ENCODE data around the gene CACNA1C. TPM values are rescaled to one million over a fixed set of nuclear protein-coding genes. Genes with fewer than 3 reads are reported as not detected.

CACNA1C gene
- total RNA-seq, 4 donors from 2014 or later = 9.7 to 42.1 (median 18.1) TPM

DNA sequence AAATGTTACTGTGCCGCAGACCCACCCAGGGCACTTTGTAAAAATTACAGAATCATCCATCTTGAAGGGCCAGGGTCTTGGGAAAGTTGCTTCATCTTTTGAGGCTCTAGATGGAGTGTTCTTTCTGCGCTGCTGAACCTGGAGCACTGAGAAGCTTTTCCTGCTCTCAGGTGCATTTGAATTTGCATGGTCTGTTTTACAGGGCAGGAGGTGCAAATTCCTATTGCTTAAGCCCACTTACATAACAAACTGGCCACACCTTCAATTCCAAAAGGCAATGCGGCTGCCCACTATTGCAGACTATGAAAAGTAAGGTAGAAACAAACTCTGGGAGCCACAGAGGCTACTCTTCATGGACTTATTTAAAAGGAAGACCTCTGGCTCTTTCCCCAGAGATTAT, 254.8 kb downstream of the CACNA1C start:
- Histone ChIP-seq H3K27ac (no peak overlapping the region), H3K36me3 (no peaks in the 10 kb centered on the region), H3K9me3 (no peaks in the 10 kb centered on the region), H3K4me1 (no peaks in the 10 kb centered on the region), H3K27me3 (no peaks in the 10 kb centered on the region), H3K4me3 (no peak overlapping the region)
- no peak for TF ChIP-seq POLR2A (IDR thresholded peaks at IDR 0.05)
- TF ChIP-seq, protein P1, sequence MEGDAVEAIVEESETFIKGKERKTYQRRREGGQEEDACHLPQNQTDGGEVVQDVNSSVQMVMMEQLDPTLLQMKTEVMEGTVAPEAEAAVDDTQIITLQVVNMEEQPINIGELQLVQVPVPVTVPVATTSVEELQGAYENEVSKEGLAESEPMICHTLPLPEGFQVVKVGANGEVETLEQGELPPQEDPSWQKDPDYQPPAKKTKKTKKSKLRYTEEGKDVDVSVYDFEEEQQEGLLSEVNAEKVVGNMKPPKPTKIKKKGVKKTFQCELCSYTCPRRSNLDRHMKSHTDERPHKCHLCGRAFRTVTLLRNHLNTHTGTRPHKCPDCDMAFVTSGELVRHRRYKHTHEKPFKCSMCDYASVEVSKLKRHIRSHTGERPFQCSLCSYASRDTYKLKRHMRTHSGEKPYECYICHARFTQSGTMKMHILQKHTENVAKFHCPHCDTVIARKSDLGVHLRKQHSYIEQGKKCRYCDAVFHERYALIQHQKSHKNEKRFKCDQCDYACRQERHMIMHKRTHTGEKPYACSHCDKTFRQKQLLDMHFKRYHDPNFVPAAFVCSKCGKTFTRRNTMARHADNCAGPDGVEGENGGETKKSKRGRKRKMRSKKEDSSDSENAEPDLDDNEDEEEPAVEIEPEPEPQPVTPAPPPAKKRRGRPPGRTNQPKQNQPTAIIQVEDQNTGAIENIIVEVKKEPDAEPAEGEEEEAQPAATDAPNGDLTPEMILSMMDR (IDR thresholded peaks at IDR 0.05) = no peak
- DNase-seq = no peak

DNA sequence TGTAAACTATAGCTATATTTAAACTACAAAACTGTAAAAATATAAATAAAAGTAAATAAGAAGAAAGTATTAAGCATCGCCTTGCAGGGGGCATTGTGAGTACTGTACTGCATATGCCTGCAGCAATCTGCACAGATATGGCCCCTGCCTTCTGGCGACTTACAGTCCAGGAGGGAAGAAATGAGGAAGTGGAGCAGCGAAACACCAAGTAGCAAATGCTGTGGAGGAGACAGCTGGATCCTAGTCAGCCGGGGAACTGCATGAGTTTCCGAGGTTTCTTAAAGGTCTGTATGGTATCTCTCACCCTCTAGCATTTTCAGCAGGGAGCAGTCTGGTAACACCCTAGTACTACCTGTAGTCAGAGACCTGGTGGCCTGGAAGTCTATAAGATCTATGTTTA, 256.9 kb downstream of the CACNA1C start:
- no peaks in the 10 kb centered on the region for H3K4me1 ChIP-seq
- no peaks in the 10 kb centered on the region for H3K36me3 ChIP-seq
- DNase-seq = no peak
- no peaks in the 10 kb centered on the region for H3K9me3 ChIP-seq
- TF ChIP-seq, protein P1 (IDR thresholded peaks at IDR 0.05) = no peak
- TF ChIP-seq POLR2A (IDR thresholded peaks at IDR 0.05) = no peak
- H3K27me3 ChIP-seq = no peaks in the 10 kb centered on the region
- no peak overlapping the region for H3K4me3 ChIP-seq
- peak overlapping the region in 1 of 4 donors; percentile 40 for H3K27ac ChIP-seq

DNA sequence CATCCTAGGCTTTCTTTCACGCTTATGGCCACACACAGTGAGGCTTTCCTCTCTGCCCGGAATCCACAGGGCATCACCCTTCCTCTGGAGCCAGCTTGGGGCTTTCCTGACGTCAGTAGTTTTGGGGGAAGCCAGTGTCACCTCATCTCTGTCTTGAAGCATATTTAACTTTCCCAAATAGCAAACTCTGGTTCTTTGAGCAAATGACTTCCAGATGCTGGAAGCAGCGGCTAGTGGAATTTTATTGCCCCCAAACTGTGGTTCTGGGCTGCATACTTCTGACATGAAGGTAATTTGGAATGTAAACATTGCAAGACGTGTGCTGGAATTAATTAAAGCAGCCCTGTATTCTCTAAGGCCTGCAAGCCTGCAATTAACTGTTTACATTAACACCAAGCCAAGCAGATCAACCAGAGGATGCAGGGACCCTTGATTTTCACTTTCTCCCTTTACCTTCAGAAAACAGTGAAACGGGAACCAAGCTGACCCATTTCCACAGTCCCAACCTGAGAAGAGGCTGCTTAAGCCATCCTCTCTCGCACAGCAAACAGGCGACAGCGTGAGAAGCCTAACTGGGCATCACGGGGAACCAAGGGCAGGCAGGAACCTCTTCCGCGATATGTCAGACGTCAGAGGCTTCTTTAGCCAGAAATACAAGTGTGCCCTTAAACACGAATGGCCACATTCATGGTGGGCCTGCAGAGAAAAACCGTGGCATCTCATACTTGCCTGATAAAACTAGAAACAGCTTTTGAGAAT, 258.4 kb downstream of the CACNA1C start:
- Histone ChIP-seq H3K4me1 (no peaks in the 10 kb centered on the region), H3K27ac (peak overlapping the region in 1 of 4 donors; percentile 40)
- TF ChIP-seq, protein P1 (IDR thresholded peaks at IDR 0.05) = no peak
- TF ChIP-seq POLR2A (IDR thresholded peaks at IDR 0.05) = no peak

DNA sequence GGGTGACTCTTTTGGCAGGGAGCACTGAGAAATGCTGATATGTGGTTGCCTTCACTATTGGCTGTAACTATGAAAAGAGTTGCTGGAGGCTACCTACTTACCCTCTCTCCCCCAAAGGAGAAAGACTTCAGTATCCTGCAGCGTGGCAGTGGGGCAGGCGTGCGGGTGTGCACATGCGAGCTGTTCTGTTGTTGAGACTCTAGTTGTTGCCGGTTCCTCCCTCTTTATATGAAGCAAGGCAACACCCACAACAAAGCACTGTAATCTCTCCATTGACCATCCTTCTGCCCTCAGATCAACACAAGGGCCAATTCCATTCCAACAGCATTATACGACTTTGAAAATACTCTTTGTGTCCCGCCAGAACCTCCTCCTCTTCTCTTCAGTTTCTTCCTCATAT, 259.4 kb downstream of the CACNA1C start:
- Histone ChIP-seq H3K4me3 (no peak overlapping the region), H3K27me3 (no peaks in the 10 kb centered on the region), H3K27ac (no peak overlapping the region), H3K9me3 (no peaks in the 10 kb centered on the region), H3K4me1 (no peaks in the 10 kb centered on the region), H3K36me3 (no peaks in the 10 kb centered on the region)
- no peak for DNase-seq
- TF ChIP-seq, protein P1 (IDR thresholded peaks at IDR 0.05) = no peak
- TF ChIP-seq POLR2A (IDR thresholded peaks at IDR 0.05) = no peak

More for the DNA sequence above, 258.4 kb downstream of the CACNA1C start:
- no peak for DNase-seq
- no peak overlapping the region for H3K4me3 ChIP-seq
- H3K36me3 ChIP-seq = no peaks in the 10 kb centered on the region
- H3K27me3 ChIP-seq = no peaks in the 10 kb centered on the region
- H3K9me3 ChIP-seq = no peaks in the 10 kb centered on the region

DNA sequence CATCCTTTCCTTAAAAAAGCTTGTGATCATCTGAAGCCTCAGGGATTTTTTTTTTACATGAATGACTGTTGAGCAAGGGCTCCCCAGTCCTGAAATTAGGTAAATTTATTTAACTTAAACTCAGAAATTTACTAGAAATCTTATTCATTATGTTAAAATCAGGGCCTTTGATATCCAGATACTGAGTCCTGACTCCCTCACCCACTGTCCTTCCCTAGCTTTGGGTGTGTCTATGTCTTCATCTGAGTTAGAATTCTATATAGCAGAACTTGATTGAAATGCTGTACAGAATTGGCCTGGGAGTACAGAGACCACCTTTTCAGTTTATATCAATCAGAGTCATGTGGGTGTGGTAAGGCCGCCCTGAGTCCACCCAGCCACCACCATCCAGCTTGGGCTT, 260.0 kb downstream of the CACNA1C start:
- no peaks in the 10 kb centered on the region for H3K9me3 ChIP-seq
- DNase-seq = no peak
- H3K27me3 ChIP-seq = no peaks in the 10 kb centered on the region
- no peaks in the 10 kb centered on the region for H3K4me1 ChIP-seq
- no peaks in the 10 kb centered on the region for H3K36me3 ChIP-seq
- TF ChIP-seq, protein P1 (IDR thresholded peaks at IDR 0.05) = no peak
- no peak for TF ChIP-seq POLR2A (IDR thresholded peaks at IDR 0.05)
- no peak overlapping the region for H3K4me3 ChIP-seq
- no peak overlapping the region for H3K27ac ChIP-seq
